Progenitor cell of endocrine pancreas (in vitro differentiated cells): ENCODE measurements around the gene CX3CL1. TPM values are rescaled to one million over a fixed set of nuclear protein-coding genes. Genes with fewer than 3 reads are reported as not detected.
"Not testable (repeated sequence)": the region's sequence is repeated elsewhere in the genome, so short reads cannot be mapped to it uniquely, and the experiment has no call there.

Source experiments
- DNase-seq: peaks from one replicate; pipeline ENCODE4 v3.0.0; 2021; ENCODE audit warnings: low spot score; ENCODE audit not compliant: unreplicated experiment
- H3K27ac Mint-ChIP-seq: 2 replicates; pipeline ENCODE4 v1.8.0; 2021; ENCODE audit warnings: mild to moderate bottlenecking, moderate library complexity, mixed read lengths
- H3K27me3 Mint-ChIP-seq: 2 replicates; pipeline ENCODE4 v1.8.0; 2021; ENCODE audit warnings: mixed read lengths
- H3K36me3 Mint-ChIP-seq: 2 replicates; pipeline ENCODE4 v1.8.0; 2022; ENCODE audit warnings: mixed read lengths; ENCODE audit not compliant: insufficient read depth
- H3K4me1 Mint-ChIP-seq: 2 replicates; pipeline ENCODE4 v1.8.0; 2021; ENCODE audit warnings: low read depth, mixed read lengths
- H3K4me3 Mint-ChIP-seq: 2 replicates; pipeline ENCODE4 v1.8.0; 2021; ENCODE audit warnings: low read depth, mild to moderate bottlenecking, moderate library complexity, mixed read lengths
- H3K9me3 Mint-ChIP-seq: 2 replicates; pipeline ENCODE4 v1.8.0; 2021; ENCODE audit warnings: low read depth, mixed read lengths
- total RNA-seq: library from RNA; stranded (reverse); gene quantifications from 2 replicates; pipeline ENCODE4 v1.2.1, GENCODE V29; 2021
- TF ChIP-seq, protein P1 (sequence below): fragments of 200-600 bp; sonication (generic); IDR thresholded peaks from one replicate; pipeline ENCODE4 v1.5.0; 2021; ENCODE audit warnings: antibody characterized with exemption, mild to moderate bottlenecking; ENCODE audit not compliant: unreplicated experiment

The CX3CL1 gene
- total RNA-seq, 1 donor from 2014 or later, result 0.74 TPM

DNA sequence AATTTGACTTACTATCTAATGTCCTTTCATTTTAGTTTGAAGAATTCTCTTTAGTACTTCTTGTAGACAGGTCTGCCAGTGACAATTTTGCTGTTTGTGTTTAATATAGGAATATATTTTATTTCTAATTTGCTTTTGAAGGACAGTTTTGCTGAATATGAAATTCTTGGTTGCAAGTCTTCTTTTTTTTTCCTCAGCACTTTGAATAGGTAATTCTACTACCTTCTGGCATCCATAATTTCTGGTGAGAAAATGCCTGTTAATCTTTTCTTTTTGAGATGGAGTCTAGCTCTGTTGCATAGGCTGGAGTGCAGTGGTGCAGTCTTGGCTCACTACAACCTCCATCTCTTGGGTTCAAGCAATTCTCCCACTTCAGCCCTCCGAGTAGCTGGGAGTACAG is 38.9 kb upstream of the CX3CL1 start:
- TF ChIP-seq, protein P1, sequence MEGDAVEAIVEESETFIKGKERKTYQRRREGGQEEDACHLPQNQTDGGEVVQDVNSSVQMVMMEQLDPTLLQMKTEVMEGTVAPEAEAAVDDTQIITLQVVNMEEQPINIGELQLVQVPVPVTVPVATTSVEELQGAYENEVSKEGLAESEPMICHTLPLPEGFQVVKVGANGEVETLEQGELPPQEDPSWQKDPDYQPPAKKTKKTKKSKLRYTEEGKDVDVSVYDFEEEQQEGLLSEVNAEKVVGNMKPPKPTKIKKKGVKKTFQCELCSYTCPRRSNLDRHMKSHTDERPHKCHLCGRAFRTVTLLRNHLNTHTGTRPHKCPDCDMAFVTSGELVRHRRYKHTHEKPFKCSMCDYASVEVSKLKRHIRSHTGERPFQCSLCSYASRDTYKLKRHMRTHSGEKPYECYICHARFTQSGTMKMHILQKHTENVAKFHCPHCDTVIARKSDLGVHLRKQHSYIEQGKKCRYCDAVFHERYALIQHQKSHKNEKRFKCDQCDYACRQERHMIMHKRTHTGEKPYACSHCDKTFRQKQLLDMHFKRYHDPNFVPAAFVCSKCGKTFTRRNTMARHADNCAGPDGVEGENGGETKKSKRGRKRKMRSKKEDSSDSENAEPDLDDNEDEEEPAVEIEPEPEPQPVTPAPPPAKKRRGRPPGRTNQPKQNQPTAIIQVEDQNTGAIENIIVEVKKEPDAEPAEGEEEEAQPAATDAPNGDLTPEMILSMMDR, result no peak
- H3K27me3 Mint-ChIP-seq, result no peaks in the 10 kb centered on the region
- no peak overlapping the region for H3K4me3 Mint-ChIP-seq
- peaks cover 2% of the 10 kb centered on the region for H3K9me3 Mint-ChIP-seq
- DNase-seq, result no peak
- no peak overlapping the region for H3K27ac Mint-ChIP-seq
- no peaks in the 10 kb centered on the region for H3K36me3 Mint-ChIP-seq
- H3K4me1 Mint-ChIP-seq, result no peaks in the 10 kb centered on the region

DNA sequence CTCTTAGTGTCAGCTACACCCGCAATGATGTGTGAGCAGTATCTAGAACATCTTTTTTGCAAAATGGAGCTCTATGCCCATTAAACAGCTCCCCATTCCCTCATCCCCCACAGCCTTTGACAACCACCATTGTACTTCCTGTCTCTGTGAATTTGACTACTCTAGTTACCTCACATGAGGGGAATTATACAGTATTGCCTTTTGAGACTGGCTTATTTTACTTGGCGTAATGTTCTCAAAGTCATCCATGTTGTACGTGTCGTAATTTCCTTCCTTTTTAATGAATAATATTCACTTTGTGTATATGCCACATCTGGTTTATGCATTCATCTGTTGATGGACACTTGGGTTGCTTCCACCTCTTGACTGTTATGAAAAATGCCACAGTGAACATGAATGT is 36.9 kb upstream of the CX3CL1 start:
- peaks cover 3% of the 10 kb centered on the region for H3K27me3 Mint-ChIP-seq
- TF ChIP-seq, protein P1, result no peak
- DNase-seq, result no peak

GRCh38 chr16:57341062-57341440 is 31.2 kb upstream of the CX3CL1 start:
- Mint-ChIP-seq H3K4me3 (no peak overlapping the region), H3K27me3 (peaks cover 8% of the 10 kb centered on the region), H3K4me1 (no peaks in the 10 kb centered on the region), H3K36me3 (no peaks in the 10 kb centered on the region), H3K27ac (no peak overlapping the region), H3K9me3 (peaks cover 2% of the 10 kb centered on the region)
- no peak for DNase-seq
- TF ChIP-seq, protein P1, result no peak

More for the DNA sequence above, 36.9 kb upstream of the CX3CL1 start:
- H3K4me1 Mint-ChIP-seq, result no peaks in the 10 kb centered on the region
- H3K4me3 Mint-ChIP-seq, result no peak overlapping the region
- H3K36me3 Mint-ChIP-seq, result no peaks in the 10 kb centered on the region
- peaks cover 2% of the 10 kb centered on the region for H3K9me3 Mint-ChIP-seq
- H3K27ac Mint-ChIP-seq, result no peak overlapping the region

DNA sequence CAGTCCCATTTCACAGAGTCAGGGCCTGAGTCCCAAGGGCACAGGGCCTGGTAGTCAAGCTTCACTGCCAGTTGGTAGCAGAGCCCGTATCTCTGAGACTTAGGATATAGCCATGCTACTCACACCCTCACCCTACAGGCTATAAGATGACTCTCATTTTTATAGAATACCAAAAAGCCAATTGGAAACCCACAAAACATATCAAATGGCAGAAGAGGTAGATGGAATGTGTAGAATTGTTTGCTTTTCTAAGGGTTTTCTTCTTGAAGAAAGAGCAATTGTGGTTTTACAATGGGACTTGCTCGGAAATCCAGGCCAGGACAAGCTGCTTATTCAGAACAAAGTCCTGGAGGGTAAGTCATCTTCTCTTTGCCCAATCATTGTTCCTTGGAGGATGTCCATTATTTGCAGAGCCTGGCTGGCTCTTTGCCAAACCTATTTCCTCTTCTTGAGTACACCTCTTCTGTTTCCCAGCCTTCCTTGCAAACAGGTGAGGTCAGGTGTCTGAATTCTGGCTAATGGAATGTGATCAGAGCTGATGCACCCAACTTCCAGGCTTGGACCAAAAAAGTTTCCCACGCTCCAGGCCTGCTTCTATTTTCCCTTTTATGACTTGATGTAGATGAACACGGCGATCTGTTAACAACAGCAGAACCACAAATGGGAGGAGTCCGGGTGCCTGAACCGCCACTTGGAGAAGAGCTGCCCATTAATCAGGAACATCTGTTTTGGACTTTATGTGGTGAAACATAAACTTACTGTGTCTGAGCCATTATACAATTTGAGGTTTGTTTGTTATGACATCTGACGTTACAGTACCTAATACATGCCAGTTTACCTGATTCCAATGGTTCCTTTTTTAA is 30.6 kb upstream of the CX3CL1 start:
- TF ChIP-seq, protein P1, result no peak
- H3K36me3 Mint-ChIP-seq, result no peaks in the 10 kb centered on the region
- no peak for DNase-seq
- peaks cover 8% of the 10 kb centered on the region for H3K27me3 Mint-ChIP-seq
- no peak overlapping the region for H3K4me3 Mint-ChIP-seq
- no peaks in the 10 kb centered on the region for H3K9me3 Mint-ChIP-seq
- no peak overlapping the region for H3K27ac Mint-ChIP-seq
- no peaks in the 10 kb centered on the region for H3K4me1 Mint-ChIP-seq

GRCh38 chr16:57342606-57343005 is 29.7 kb upstream of the CX3CL1 start:
- H3K4me3 Mint-ChIP-seq, DNase-seq, H3K4me1 Mint-ChIP-seq, H3K27ac Mint-ChIP-seq, H3K36me3 Mint-ChIP-seq, H3K9me3 Mint-ChIP-seq: not testable (repeated sequence)
- H3K27me3 Mint-ChIP-seq, result peaks cover 13% of the 10 kb centered on the region

- no peak overlapping the region for H3K27ac Mint-ChIP-seq
- no peak overlapping the region for H3K4me3 Mint-ChIP-seq
- DNase-seq, result no peak
- no peaks in the 10 kb centered on the region for H3K4me1 Mint-ChIP-seq
- no peaks in the 10 kb centered on the region for H3K9me3 Mint-ChIP-seq
- TF ChIP-seq, protein P1, result no peak
- peaks cover 17% of the 10 kb centered on the region for H3K27me3 Mint-ChIP-seq
- H3K36me3 Mint-ChIP-seq, result no peaks in the 10 kb centered on the region
These were observed 29.1 kb upstream of the CX3CL1 start for GRCh38 chr16:57343221-57343620.

DNA sequence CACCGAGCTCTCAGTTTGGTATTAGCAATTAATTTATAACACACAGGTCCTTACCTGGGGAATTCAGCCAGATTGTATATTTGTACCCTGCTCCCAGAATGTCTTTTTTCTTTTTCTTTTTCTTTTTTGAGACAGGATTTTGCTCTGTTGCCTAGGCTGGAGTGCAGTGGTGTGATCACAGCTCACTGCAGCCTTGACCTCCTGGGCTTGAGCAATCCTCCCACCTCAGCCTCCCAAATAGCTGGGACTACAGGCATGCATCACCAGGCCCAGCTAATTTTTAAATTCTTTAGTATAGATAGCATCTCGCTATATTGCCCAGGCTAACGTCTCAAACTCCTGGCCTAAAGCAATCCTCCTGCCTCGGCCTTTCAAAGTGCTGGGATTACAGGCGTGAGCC is 28.2 kb upstream of the CX3CL1 start:
- peaks cover 26% of the 10 kb centered on the region for H3K27me3 Mint-ChIP-seq
- not testable (repeated sequence) for H3K27ac Mint-ChIP-seq, DNase-seq, H3K4me3 Mint-ChIP-seq, H3K4me1 Mint-ChIP-seq, H3K9me3 Mint-ChIP-seq, H3K36me3 Mint-ChIP-seq
